Caco-2 (cell line): ENCODE measurements around the gene SNRNP200. TPM values are rescaled to one million over a fixed set of nuclear protein-coding genes. Genes with fewer than 3 reads are reported as not detected.

Experiments
- BruUV-seq: library from RNA; stranded (reverse); fragments of 400-500 nt; replicated peaks from 2 replicates; lab custom pipeline; 2021; lab: Mats Ljungman, UMichigan
- CTCF ChIA-PET: fragments of 300-600 bp; sonication (Branson Sonifier 250); formaldehyde crosslinking; loops from one replicate; lab custom pipeline; 2022; ENCODE audit warnings: antibody characterized with exemption; lab: Charles Lee
- POLR2A ChIA-PET: fragments of 300-600 bp; sonication (Branson Sonifier 250); formaldehyde crosslinking; loops from one replicate; lab custom pipeline; 2022; ENCODE audit warnings: antibody characterized with exemption; lab: Charles Lee
- DNase-seq, 2 experiments: peaks; one replicate each; pipeline versions ENCODE4 v3.0.0 to v3.0.0-alpha.2; 2020 to 2022
- H3K27me3 ChIP-seq: replicated peaks from 2 replicates; pipeline ENCODE4 v1.6.0; 2011; ENCODE audit warnings: low read length; ENCODE audit not compliant: control insufficient read depth, insufficient read depth
- H3K36me3 ChIP-seq: 2 replicates; pipeline ENCODE4 v1.5.1; 2011; ENCODE audit warnings: low read length; ENCODE audit not compliant: control insufficient read depth, insufficient read depth
- H3K4me1 ChIP-seq: fragments of 250-450 bp; sonication (Bioruptor Pico); 2 replicates; pipeline ENCODE4 v1.5.1; 2020; ENCODE audit warnings: mild to moderate bottlenecking
- H3K4me3 ChIP-seq: 2 replicates; pipeline ENCODE4 v1.5.1; 2011; ENCODE audit warnings: low read depth, mild to moderate bottlenecking, control low read depth, low read length
- H3K9me3 ChIP-seq: fragments of 250-450 bp; sonication (Bioruptor Pico); 2 replicates; pipeline ENCODE4 v1.5.1; 2020; ENCODE audit warnings: mild to moderate bottlenecking, moderate library complexity
- H3K27ac Mint-ChIP-seq: one replicate; pipeline ENCODE4 v1.8.0; 2022; ENCODE audit warnings: mixed read lengths; ENCODE audit not compliant: unreplicated experiment
- H3K27me3 Mint-ChIP-seq: one replicate; pipeline ENCODE4 v1.8.0; 2022; ENCODE audit warnings: mixed read lengths; ENCODE audit not compliant: insufficient read depth, unreplicated experiment
- H3K36me3 Mint-ChIP-seq: one replicate; pipeline ENCODE4 v1.8.0; 2022; ENCODE audit warnings: mild to moderate bottlenecking, mixed read lengths; ENCODE audit not compliant: insufficient read depth, unreplicated experiment
- H3K4me1 Mint-ChIP-seq: one replicate; pipeline ENCODE4 v1.8.0; 2022; ENCODE audit warnings: low read depth, mixed read lengths; ENCODE audit not compliant: unreplicated experiment
- H3K4me3 Mint-ChIP-seq: one replicate; pipeline ENCODE4 v1.8.0; 2022; ENCODE audit warnings: mild to moderate bottlenecking, moderate library complexity, mixed read lengths; ENCODE audit not compliant: unreplicated experiment
- H3K9me3 Mint-ChIP-seq: one replicate; pipeline ENCODE4 v1.8.0; 2022; ENCODE audit warnings: mixed read lengths; ENCODE audit not compliant: unreplicated experiment
- intact Hi-C: fragments of 100-400 bp; cut with micrococcal nuclease; formaldehyde crosslinking; loops from one replicate; pipeline ENCODE4 v1.10.0; 2022; ENCODE audit not compliant: unreplicated experiment
- total RNA-seq: library from RNA; stranded (reverse); gene quantifications from 2 replicates; pipeline ENCODE4 v1.2.3, GENCODE V29; 2022
- TF ChIP-seq, protein P1 (sequence below), 2 experiments: fragments of 200-600 bp in 1 of 2; IDR thresholded peaks; 1 replicate in 1 of 2; 2 replicates in 1 of 2; pipeline versions ENCODE4 v1.5.1 to v1.8.0; 2011 to 2022; ENCODE audit warnings: antibody characterized with exemption in 1 of 2, control low read depth in 1 of 2, inconsistent platforms in 1 of 2, low read depth in 1 of 2, low read length in 1 of 2, mild to moderate bottlenecking in 1 of 2, moderate library complexity in 1 of 2; ENCODE audit not compliant: insufficient read depth in 1 of 2, severe bottlenecking in 1 of 2, unreplicated experiment in 1 of 2

The SNRNP200 gene
- total RNA-seq, 1 experiment from 2014 or later: 240 TPM

DNA sequence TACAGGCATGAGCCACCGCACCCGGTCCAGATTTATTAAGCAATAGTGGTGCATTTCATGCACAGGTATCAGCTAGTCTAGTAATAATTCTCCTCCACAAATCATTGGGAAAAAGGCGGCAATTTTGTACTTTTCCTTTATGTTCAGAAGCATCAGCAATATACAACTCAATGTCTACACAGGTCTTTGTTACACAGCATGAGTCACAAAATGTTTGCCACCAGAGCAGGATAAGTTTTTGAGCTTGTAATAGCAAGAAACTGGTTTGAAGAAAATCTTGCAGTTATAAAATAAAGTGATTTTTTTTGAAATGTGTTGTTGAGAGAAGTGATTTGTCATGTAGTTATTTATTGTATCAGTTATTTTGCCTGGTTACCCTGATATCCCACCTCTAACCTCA, 15.0 kb upstream of the SNRNP200 start:
- DNase-seq: no peak
- Mint-ChIP-seq H3K36me3 (no peaks in the 10 kb centered on the region), H3K4me3 (no peak overlapping the region), H3K4me1 (no peaks in the 10 kb centered on the region), H3K9me3 (no peaks in the 10 kb centered on the region), H3K27me3 (peaks cover 13% of the 10 kb centered on the region), H3K27ac (no peak overlapping the region)
- no TSS peak for BruUV-seq
- POLR2A ChIA-PET: interaction anchor here (0.9 to 1.7 kb wide), 2 partner anchors 14 to 15 kb away, joined by 3 to 14 read pairs; partner anchors contain the start of gene NCAPH
- Histone ChIP-seq H3K4me3 (no peak overlapping the region), H3K4me1 (peaks cover 13% of the 10 kb centered on the region; the same call in 1 of the 2 replicates), H3K9me3 (no peaks in the 10 kb centered on the region), H3K36me3 (no peaks in the 10 kb centered on the region), H3K27me3 (peaks cover 2% of the 10 kb centered on the region; the same call in 1 of the 2 replicates)
- intact Hi-C loops: no loop called here
- CTCF ChIA-PET: no interaction called here
- TF ChIP-seq, protein P1, sequence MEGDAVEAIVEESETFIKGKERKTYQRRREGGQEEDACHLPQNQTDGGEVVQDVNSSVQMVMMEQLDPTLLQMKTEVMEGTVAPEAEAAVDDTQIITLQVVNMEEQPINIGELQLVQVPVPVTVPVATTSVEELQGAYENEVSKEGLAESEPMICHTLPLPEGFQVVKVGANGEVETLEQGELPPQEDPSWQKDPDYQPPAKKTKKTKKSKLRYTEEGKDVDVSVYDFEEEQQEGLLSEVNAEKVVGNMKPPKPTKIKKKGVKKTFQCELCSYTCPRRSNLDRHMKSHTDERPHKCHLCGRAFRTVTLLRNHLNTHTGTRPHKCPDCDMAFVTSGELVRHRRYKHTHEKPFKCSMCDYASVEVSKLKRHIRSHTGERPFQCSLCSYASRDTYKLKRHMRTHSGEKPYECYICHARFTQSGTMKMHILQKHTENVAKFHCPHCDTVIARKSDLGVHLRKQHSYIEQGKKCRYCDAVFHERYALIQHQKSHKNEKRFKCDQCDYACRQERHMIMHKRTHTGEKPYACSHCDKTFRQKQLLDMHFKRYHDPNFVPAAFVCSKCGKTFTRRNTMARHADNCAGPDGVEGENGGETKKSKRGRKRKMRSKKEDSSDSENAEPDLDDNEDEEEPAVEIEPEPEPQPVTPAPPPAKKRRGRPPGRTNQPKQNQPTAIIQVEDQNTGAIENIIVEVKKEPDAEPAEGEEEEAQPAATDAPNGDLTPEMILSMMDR (IDR thresholded peaks at IDR 0.05; ENCODE audit: insufficient read depth in 1 of 2, low read depth in 1 of 2, low read length in 1 of 2, severe bottlenecking in 1 of 2, unreplicated experiment in 1 of 2): no peak

DNA sequence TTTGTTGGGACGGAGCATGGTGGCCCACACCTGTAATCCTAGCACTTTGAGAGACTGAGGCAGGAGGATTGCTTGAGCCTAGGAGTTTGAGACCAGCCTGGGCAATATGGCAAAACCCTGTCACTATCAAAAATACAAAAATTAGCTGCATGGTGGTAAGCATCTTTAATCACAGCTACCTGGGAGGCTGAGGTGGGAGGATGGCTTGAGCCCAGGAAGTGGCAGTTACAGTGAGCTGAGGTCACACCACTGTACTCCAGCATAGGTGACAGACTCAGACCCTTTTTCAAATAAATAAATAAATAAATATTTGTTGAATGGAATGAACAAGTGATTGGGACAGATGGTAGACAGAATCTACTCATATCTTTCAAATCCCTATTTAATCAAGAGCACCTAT, 14.1 kb upstream of the SNRNP200 start:
- H3K27ac Mint-ChIP-seq: no peak overlapping the region
- DNase-seq: no peak
- POLR2A ChIA-PET: no interaction called here
- Histone ChIP-seq H3K9me3 (no peaks in the 10 kb centered on the region), H3K4me1 (peaks cover 13% of the 10 kb centered on the region; the same call in 1 of the 2 replicates), H3K27me3 (peaks cover 2% of the 10 kb centered on the region; the same call in 1 of the 2 replicates), H3K4me3 (no peak overlapping the region), H3K36me3 (no peaks in the 10 kb centered on the region)
- peaks cover 13% of the 10 kb centered on the region for H3K27me3 Mint-ChIP-seq
- intact Hi-C loops: no loop called here
- TF ChIP-seq, protein P1 (IDR thresholded peaks at IDR 0.05; ENCODE audit: insufficient read depth in 1 of 2, low read depth in 1 of 2, low read length in 1 of 2, severe bottlenecking in 1 of 2, unreplicated experiment in 1 of 2): no peak
- H3K4me3 Mint-ChIP-seq: no peak overlapping the region
- BruUV-seq: no TSS peak
- CTCF ChIA-PET: no interaction called here
- H3K9me3 Mint-ChIP-seq: no peaks in the 10 kb centered on the region
- no peaks in the 10 kb centered on the region for H3K4me1 Mint-ChIP-seq
- no peaks in the 10 kb centered on the region for H3K36me3 Mint-ChIP-seq

DNA sequence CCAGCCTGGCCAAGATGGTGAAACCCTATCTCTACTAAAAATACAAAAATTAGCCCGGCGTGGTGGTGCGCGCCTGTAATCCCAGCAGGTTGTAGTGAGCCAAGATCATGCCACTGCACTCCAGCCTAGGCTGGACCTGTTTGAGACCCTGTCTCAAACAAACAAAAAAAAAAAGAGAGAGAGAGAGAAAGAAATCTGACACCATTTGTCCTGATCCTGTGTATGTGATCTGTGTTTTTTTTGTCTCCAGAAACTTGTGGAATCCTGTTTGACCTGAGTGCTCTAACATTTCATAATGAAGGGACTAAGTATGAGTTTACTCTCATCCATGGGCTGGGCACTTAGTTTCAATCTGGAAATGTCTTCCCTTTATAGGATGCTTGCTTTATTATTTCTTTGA, 13.4 kb upstream of the SNRNP200 start:
- POLR2A ChIA-PET: no interaction called here
- intact Hi-C loops: no loop called here
- peaks cover 2% of the 10 kb centered on the region; the same call in 1 of the 2 replicates for H3K27me3 ChIP-seq
- DNase-seq: no peak
- no peak overlapping the region for H3K4me3 Mint-ChIP-seq
- H3K36me3 Mint-ChIP-seq: no peaks in the 10 kb centered on the region
- H3K36me3 ChIP-seq: no peaks in the 10 kb centered on the region
- no peaks in the 10 kb centered on the region for H3K9me3 ChIP-seq
- no peaks in the 10 kb centered on the region for H3K4me1 Mint-ChIP-seq
- H3K4me1 ChIP-seq: peaks cover 13% of the 10 kb centered on the region; the same call in 1 of the 2 replicates
- CTCF ChIA-PET: no interaction called here
- H3K27me3 Mint-ChIP-seq: peaks cover 13% of the 10 kb centered on the region
- H3K4me3 ChIP-seq: no peak overlapping the region
- H3K27ac Mint-ChIP-seq: no peak overlapping the region
- no peaks in the 10 kb centered on the region for H3K9me3 Mint-ChIP-seq
- BruUV-seq: no TSS peak
- TF ChIP-seq, protein P1 (IDR thresholded peaks at IDR 0.05; ENCODE audit: insufficient read depth in 1 of 2, low read depth in 1 of 2, low read length in 1 of 2, severe bottlenecking in 1 of 2, unreplicated experiment in 1 of 2): no peak
